Measurements from ENCODE around the gene GLYR1.

Gene GLYR1

DNA sequence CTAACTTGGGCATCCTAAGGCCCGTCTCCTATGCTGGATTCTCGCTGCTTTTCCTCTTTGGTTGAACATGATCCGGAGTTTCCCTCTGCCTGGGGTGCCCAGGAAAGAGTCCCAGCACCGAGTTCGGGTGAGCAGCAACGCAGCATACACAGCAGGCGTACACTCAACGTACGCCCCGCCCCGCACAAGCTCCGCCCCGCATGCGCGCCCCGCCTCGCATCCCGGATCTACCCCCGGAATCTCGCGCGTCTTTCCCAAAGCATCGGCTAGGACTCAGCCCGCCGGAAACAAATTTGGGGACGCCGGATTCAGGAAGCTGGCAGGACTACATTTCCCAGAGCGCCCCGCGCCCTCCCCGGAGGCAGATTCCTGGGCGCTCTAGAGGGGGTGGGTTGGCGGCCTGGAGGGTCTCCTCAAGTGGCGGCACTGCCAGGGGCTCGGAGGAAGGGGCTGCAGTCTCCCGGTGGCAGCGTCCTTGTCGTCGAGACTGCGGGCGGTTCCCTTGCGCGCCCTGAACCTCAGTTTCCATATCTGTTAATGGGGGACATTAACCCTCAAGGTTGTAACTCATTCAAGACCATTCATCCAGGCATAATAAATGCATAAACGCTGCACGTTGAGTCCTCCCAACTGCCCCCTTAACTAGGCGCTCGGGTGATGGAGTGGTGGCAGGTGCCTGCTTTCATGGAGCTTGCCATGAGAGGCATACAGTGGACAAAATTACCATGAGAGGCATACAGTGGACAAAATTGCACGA lies 78.4 kb downstream of the GLYR1 start:
- TF ChIP-seq, protein P1, sequence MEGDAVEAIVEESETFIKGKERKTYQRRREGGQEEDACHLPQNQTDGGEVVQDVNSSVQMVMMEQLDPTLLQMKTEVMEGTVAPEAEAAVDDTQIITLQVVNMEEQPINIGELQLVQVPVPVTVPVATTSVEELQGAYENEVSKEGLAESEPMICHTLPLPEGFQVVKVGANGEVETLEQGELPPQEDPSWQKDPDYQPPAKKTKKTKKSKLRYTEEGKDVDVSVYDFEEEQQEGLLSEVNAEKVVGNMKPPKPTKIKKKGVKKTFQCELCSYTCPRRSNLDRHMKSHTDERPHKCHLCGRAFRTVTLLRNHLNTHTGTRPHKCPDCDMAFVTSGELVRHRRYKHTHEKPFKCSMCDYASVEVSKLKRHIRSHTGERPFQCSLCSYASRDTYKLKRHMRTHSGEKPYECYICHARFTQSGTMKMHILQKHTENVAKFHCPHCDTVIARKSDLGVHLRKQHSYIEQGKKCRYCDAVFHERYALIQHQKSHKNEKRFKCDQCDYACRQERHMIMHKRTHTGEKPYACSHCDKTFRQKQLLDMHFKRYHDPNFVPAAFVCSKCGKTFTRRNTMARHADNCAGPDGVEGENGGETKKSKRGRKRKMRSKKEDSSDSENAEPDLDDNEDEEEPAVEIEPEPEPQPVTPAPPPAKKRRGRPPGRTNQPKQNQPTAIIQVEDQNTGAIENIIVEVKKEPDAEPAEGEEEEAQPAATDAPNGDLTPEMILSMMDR (IDR thresholded peaks at IDR 0.05; ENCODE audit: insufficient read depth, low read length, poor library complexity, severe bottlenecking), result no peak
- DNase-seq (ENCODE audit: extremely low read depth, insufficient read length), result peak; percentile 93
- peak overlapping the region; percentile 86 for H3K4me3 ChIP-seq (replicated peaks; ENCODE audit: low read depth, low read length)
- no peaks in the 10 kb centered on the region for H3K27me3 ChIP-seq (replicated peaks; ENCODE audit: control insufficient read depth, insufficient read depth, low read length)
- peaks cover 4% of the 10 kb centered on the region; the same call in 1 of the 2 replicates for H3K36me3 ChIP-seq (ENCODE audit: control insufficient read depth, insufficient read depth, low read length)

DNA sequence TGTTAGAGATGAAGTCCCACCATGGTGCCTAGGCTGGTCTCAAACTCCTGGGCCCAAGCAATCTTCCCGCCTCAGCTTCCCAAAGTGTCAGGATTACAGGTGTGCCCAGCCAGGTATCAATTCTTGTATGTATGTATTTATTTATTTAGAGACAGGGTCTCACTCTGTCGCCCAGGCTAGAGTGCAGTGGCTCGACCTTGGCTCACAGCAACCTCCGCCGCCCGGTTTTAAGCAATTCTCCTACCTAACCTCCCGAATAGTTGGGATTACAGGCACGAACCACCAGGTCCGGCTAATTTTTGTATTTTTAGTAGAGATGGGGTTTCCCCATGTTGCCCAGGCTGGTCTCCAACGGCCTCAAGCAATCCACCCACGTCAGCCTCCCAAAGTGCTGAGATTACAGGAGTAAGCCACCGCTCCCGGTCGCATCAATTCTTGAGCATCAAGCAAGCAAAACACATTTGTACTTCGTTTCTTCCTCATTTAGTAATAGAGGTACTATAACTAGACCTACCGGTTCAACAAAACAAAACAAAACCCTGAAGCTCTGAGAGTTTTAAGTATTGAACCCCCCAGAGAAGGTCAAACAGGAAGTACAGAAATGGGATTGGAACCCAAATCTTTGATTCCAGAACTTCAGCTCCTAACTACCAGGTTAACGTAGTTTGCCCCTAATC lies 79.1 kb downstream of the GLYR1 start:
- no peak for DNase-seq (ENCODE audit: extremely low read depth, insufficient read length)
- H3K36me3 ChIP-seq (ENCODE audit: control insufficient read depth, insufficient read depth, low read length), result peaks cover 6% of the 10 kb centered on the region
- peak overlapping the region; percentile 86 for H3K4me3 ChIP-seq (replicated peaks; ENCODE audit: low read depth, low read length)
- H3K27me3 ChIP-seq (replicated peaks; ENCODE audit: control insufficient read depth, insufficient read depth, low read length), result no peaks in the 10 kb centered on the region
- TF ChIP-seq, protein P1 (IDR thresholded peaks at IDR 0.05; ENCODE audit: insufficient read depth, low read length, poor library complexity, severe bottlenecking), result no peak

DNA sequence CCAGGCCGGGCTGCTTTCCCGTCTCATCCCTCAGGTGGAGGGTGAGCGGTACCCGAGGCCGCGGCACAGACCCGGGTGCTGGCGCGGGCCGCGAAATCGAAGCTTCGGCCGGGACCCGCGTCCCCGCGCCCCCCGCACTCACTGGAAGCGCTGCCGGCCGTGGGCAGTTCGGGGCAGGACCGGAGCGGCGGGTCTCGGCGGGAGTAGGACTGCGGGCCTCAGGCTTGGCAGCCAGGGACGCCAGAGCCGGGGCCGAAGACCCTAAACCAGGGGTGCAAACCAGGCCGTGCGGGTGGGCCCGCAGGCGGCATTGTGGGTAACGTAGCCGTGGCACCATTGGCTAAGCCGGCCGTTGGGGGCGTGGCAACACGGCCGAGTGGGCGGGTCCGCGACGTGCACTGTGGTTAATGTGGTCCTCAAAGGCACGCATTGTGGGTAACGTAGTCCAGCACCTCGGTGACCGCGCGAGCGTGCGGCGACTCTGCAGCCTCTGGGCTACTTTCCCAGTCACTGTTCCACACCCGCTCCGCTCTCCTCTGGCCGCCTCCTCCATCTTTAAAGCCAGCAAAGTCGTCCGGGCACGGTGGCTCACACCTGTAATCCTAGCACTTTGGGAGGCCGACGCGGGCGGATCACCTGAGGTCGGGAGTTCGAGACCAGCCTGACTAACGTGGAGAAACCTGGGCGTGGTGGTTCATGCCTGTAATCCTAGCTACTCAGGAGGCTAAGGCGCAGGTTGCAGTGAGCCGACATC lies 80.0 kb downstream of the GLYR1 start, which contains the start of gene ZNF500:
Gene ZNF500, minus strand, starts transcription at position 288 of the 754 bp plus-strand sequence. CDS start 1,184 bp downstream, outside the sequence.
- peaks cover 12% of the 10 kb centered on the region for H3K36me3 ChIP-seq (ENCODE audit: control insufficient read depth, insufficient read depth, low read length)
- H3K27me3 ChIP-seq (replicated peaks; ENCODE audit: control insufficient read depth, insufficient read depth, low read length), result no peaks in the 10 kb centered on the region
- TF ChIP-seq, protein P1 (IDR thresholded peaks at IDR 0.05; ENCODE audit: insufficient read depth, low read length, poor library complexity, severe bottlenecking), result no peak
- DNase-seq (ENCODE audit: extremely low read depth, insufficient read length), result peak; percentile 98
- H3K4me3 ChIP-seq (replicated peaks; ENCODE audit: low read depth, low read length), result peak within 1 kb of the TSS; percentile 86

DNA sequence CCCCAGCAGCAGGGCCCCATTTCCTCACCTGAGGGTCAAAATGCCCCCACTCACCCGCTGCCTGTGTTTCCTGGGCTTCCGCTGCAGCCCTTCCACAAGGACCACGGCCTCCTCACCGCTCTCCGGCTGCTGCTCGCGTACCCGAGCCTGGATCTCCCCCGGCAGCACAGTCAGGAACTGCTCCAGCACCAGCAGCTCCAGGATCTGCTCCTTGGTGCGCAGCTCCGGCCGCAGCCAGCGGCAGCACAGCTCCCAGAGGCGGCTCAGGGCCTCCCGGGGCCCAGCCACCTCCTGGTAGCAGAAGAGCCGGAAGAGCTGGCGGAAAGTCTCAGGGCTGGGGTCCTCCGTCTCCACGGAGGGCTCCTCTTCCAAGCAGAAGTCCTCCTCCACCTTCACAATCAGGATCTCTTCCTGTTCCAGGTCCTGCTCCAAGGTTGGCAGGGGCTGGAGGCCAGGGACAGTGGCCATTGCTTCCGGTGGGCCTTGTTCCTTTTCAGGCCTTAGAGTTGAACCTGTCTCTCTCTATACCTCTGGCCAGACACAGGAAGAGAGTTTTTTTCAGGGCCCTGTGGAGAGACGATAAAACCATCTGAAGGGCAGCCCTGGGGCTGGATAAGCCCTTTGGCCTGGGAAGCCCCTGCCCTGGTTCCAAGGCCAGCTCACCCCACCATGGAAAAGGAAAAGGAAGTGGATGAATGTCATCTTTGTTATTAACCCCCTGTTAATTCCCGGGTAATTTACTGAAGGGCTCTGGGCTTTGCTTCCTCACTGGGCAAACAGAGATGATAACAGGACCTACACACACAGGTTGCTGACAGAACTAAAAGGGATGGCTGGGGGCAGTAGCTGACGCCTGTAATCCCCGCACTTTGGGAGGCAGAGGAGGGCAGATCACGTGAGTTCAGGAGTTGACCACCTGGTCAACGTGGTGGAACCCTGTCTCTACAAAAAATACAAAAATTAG lies 81.3 kb downstream of the GLYR1 start:
- TF ChIP-seq, protein P1 (IDR thresholded peaks at IDR 0.05; ENCODE audit: insufficient read depth, low read length, poor library complexity, severe bottlenecking), result no peak
- Histone ChIP-seq H3K36me3 (ENCODE audit: control insufficient read depth, insufficient read depth, low read length) (peaks cover 14% of the 10 kb centered on the region), H3K4me3 (replicated peaks; ENCODE audit: low read depth, low read length) (peak overlapping the region; percentile 86), H3K27me3 (replicated peaks; ENCODE audit: control insufficient read depth, insufficient read depth, low read length) (no peaks in the 10 kb centered on the region)
- no peak for DNase-seq (ENCODE audit: extremely low read depth, insufficient read length)

DNA sequence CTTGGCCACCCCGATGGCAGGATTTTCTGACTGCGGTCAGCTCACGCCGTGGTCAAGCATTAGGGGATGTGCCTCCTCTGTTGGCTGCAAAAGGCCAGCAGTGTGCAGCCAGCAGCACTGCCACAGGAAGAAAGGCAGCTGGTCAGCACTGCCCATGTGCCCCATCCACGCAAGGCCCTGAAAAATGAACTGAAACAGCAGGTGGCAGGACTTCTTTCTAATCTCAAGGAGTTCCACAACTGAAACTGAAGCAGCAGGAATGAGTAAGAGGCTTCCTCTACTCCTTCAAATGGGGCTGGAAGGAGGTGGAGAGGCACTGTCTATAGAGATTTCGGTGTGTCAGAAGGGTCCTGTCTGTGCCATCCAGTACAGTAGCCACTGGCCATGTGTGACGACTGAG lies 83.3 kb downstream of the GLYR1 start:
- Histone ChIP-seq H3K4me3 (replicated peaks; ENCODE audit: low read depth, low read length) (no peak overlapping the region), H3K36me3 (ENCODE audit: control insufficient read depth, insufficient read depth, low read length) (peaks cover 22% of the 10 kb centered on the region), H3K27me3 (replicated peaks; ENCODE audit: control insufficient read depth, insufficient read depth, low read length) (no peaks in the 10 kb centered on the region)
- TF ChIP-seq, protein P1 (IDR thresholded peaks at IDR 0.05; ENCODE audit: insufficient read depth, low read length, poor library complexity, severe bottlenecking), result no peak
- DNase-seq (ENCODE audit: extremely low read depth, insufficient read length), result no peak

Measured in GM06990 (cell line).